Measurements from ENCODE around the gene COA3.

Gene COA3

GRCh38 chr17:42821176-42821575, 22.7 kb upstream of the COA3 start:
- peaks cover 20% of the 10 kb centered on the region for H3K79me2 ChIP-seq (ENCODE audit: insufficient read depth, low read length)
- peaks cover 11% of the 10 kb centered on the region; the same call in 1 of the 2 replicates for H3F3A ChIP-seq (ENCODE audit: insufficient read depth)
- peaks cover 10% of the 10 kb centered on the region for H3K36me3 ChIP-seq (ENCODE audit: low read length)

GRCh38 chr17:42819939-42820535, 21.5 kb upstream of the COA3 start:
- Histone ChIP-seq H3K79me2 (ENCODE audit: insufficient read depth, low read length) (peaks cover 20% of the 10 kb centered on the region), H3K27me3 (ENCODE audit: low read length) (no peaks in the 10 kb centered on the region), H3K27ac (ENCODE audit: low read depth, low read length) (no peak overlapping the region), H3K9ac (ENCODE audit: low read length) (no peak overlapping the region), H3F3A (ENCODE audit: insufficient read depth) (peaks cover 6% of the 10 kb centered on the region; the same call in 1 of the 2 replicates), H3K4me3 (ENCODE audit: insufficient read depth, low read length, poor library complexity, severe bottlenecking) (no peak overlapping the region), H4K20me1 (ENCODE audit: low read depth, low read length) (no peaks in the 10 kb centered on the region), H3K36me3 (ENCODE audit: low read length) (peaks cover 16% of the 10 kb centered on the region), H3K4me2 (ENCODE audit: low read depth, low read length, poor library complexity, severe bottlenecking) (no peak overlapping the region), H2AFZ (ENCODE audit: low read depth, low read length, severe bottlenecking) (no peak overlapping the region), H3K9me2 (replicated peaks; ENCODE audit: insufficient read depth, low read length) (no peaks in the 10 kb centered on the region), H3K9me3 (ENCODE audit: insufficient read depth, low read length) (no peaks in the 10 kb centered on the region)
- TF ChIP-seq CTCF (IDR thresholded peaks at IDR 0.05; ENCODE audit: insufficient read depth, low read length, poor library complexity, severe bottlenecking) (peak; percentile 82), EZH2phosphoT487 (conservative IDR thresholded peaks at IDR 0.05; ENCODE audit: low read length) (no peak)

More at GRCh38 chr17:42821176-42821575, 22.7 kb upstream of the COA3 start:
- TF ChIP-seq CTCF (IDR thresholded peaks at IDR 0.05; ENCODE audit: insufficient read depth, low read length, poor library complexity, severe bottlenecking) (no peak), EZH2phosphoT487 (conservative IDR thresholded peaks at IDR 0.05; ENCODE audit: low read length) (no peak)
- Histone ChIP-seq H3K4me3 (ENCODE audit: insufficient read depth, low read length, poor library complexity, severe bottlenecking) (no peak overlapping the region), H4K20me1 (ENCODE audit: low read depth, low read length) (no peaks in the 10 kb centered on the region), H3K27ac (ENCODE audit: low read depth, low read length) (no peak overlapping the region), H3K9ac (ENCODE audit: low read length) (no peak overlapping the region), H3K4me2 (ENCODE audit: low read depth, low read length, poor library complexity, severe bottlenecking) (no peak overlapping the region), H3K9me3 (ENCODE audit: insufficient read depth, low read length) (no peaks in the 10 kb centered on the region), H3K27me3 (ENCODE audit: low read length) (no peaks in the 10 kb centered on the region), H2AFZ (ENCODE audit: low read depth, low read length, severe bottlenecking) (no peak overlapping the region), H3K9me2 (replicated peaks; ENCODE audit: insufficient read depth, low read length) (no peaks in the 10 kb centered on the region)

- Histone ChIP-seq H3K36me3 (ENCODE audit: low read length) (peaks cover 22% of the 10 kb centered on the region), H3K79me2 (ENCODE audit: insufficient read depth, low read length) (peaks cover 14% of the 10 kb centered on the region), H3F3A (ENCODE audit: insufficient read depth) (peaks cover 6% of the 10 kb centered on the region; the same call in 1 of the 2 replicates), H3K9ac (ENCODE audit: low read length) (no peak overlapping the region), H3K4me2 (ENCODE audit: low read depth, low read length, poor library complexity, severe bottlenecking) (no peak overlapping the region), H4K20me1 (ENCODE audit: low read depth, low read length) (no peaks in the 10 kb centered on the region), H3K9me3 (ENCODE audit: insufficient read depth, low read length) (no peaks in the 10 kb centered on the region), H3K27me3 (ENCODE audit: low read length) (no peaks in the 10 kb centered on the region), H3K27ac (ENCODE audit: low read depth, low read length) (no peak overlapping the region), H3K4me3 (ENCODE audit: insufficient read depth, low read length, poor library complexity, severe bottlenecking) (no peak overlapping the region), H2AFZ (ENCODE audit: low read depth, low read length, severe bottlenecking) (no peak overlapping the region), H3K9me2 (replicated peaks; ENCODE audit: insufficient read depth, low read length) (no peaks in the 10 kb centered on the region)
- no peak for TF ChIP-seq CTCF (IDR thresholded peaks at IDR 0.05; ENCODE audit: insufficient read depth, low read length, poor library complexity, severe bottlenecking)
- no peak for TF ChIP-seq EZH2phosphoT487 (conservative IDR thresholded peaks at IDR 0.05; ENCODE audit: low read length)
These were observed 19.9 kb upstream of the COA3 start for GRCh38 chr17:42818379-42818778.

Measured in SU-DHL-6 (cell line).